ENCODE data around the gene TSPYL1. TPM values are rescaled to one million over a fixed set of nuclear protein-coding genes. Genes with fewer than 3 reads are reported as not detected.

Gene TSPYL1
- total RNA-seq, 4 donors from 2014 or later, result 48.0 to 95.2 (median 67.0) TPM

DNA sequence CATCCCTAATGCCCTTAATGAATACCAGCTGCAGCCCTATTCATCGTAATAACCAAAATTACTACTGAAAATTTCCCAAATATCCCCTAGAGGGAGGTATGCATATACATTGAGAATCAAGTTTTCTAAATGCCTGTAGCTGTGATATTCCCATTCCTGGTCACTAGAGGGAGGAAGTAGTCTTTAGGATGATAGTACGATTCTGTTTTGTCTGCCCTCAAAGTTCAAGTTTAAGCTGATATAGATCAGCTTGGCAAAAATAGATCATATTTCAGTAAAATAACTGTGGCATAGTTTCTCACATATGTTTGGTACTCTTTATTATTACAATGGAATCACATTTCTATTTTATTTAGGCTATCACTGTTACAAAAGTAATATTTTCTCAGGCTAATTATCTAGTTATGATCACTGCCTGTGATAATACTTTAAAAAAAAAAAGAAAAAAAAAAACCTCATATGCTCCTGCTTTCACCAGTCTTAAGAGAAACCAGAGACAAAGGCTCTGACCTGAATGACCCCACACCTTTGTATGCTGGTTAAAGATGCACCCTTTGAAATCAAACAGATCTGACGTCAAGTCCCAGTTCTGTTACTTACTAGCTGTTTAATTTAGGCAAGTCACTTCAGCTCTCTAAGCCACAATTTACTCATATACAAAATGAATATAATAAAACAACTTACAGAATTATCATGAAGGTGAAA, 11.0 kb downstream of the TSPYL1 start:
- no peak for DNase-seq (ENCODE audit: low spot score in 2 of 2)
- Histone ChIP-seq H3K27me3 (no peaks in the 10 kb centered on the region), H3K36me3 (peaks cover 14% of the 10 kb centered on the region), H3K4me3 (no peak overlapping the region), H3K9me3 (no peaks in the 10 kb centered on the region), H3K4me1 (peaks cover 7% of the 10 kb centered on the region), H3K27ac (no peak overlapping the region)
- TF ChIP-seq POLR2A (IDR thresholded peaks at IDR 0.05) (no peak), CTCF (IDR thresholded peaks at IDR 0.05) (peak; percentile 67 to 72)
- WGBS, result 34% methylated on average over 3 of the region's 3 CpGs

- Histone ChIP-seq H3K27me3 (no peaks in the 10 kb centered on the region), H3K36me3 (peaks cover 14% of the 10 kb centered on the region), H3K4me3 (no peak overlapping the region), H3K4me1 (peaks cover 7% of the 10 kb centered on the region), H3K9me3 (no peaks in the 10 kb centered on the region), H3K27ac (no peak overlapping the region)
- DNase-seq (ENCODE audit: low spot score in 2 of 2), result no peak
- TF ChIP-seq CTCF (IDR thresholded peaks at IDR 0.05) (no peak), POLR2A (IDR thresholded peaks at IDR 0.05) (no peak), EP300 (IDR thresholded peaks at IDR 0.05) (no peak), POLR2AphosphoS5 (IDR thresholded peaks at IDR 0.05) (no peak)
- WGBS, result 48% methylated on average over 3 of the region's 3 CpGs
These were observed 11.7 kb downstream of the TSPYL1 start for GRCh38 chr6:116267836-116268588.

GRCh38 chr6:116266803-116267202, 12.9 kb downstream of the TSPYL1 start:
- TF ChIP-seq POLR2AphosphoS5 (IDR thresholded peaks at IDR 0.05), result no peak
- no peak for TF ChIP-seq POLR2A (IDR thresholded peaks at IDR 0.05)
- no peak for TF ChIP-seq EP300 (IDR thresholded peaks at IDR 0.05)
- no peak for TF ChIP-seq CTCF (IDR thresholded peaks at IDR 0.05)
- H3K9me3 ChIP-seq, result no peaks in the 10 kb centered on the region
- no peak overlapping the region for H3K4me3 ChIP-seq
- peaks cover 7% of the 10 kb centered on the region for H3K36me3 ChIP-seq
- DNase-seq (ENCODE audit: low spot score in 2 of 2), result no peak
- no peaks in the 10 kb centered on the region for H3K27me3 ChIP-seq
- H3K27ac ChIP-seq, result no peak overlapping the region
- peaks cover 7% of the 10 kb centered on the region for H3K4me1 ChIP-seq

DNA sequence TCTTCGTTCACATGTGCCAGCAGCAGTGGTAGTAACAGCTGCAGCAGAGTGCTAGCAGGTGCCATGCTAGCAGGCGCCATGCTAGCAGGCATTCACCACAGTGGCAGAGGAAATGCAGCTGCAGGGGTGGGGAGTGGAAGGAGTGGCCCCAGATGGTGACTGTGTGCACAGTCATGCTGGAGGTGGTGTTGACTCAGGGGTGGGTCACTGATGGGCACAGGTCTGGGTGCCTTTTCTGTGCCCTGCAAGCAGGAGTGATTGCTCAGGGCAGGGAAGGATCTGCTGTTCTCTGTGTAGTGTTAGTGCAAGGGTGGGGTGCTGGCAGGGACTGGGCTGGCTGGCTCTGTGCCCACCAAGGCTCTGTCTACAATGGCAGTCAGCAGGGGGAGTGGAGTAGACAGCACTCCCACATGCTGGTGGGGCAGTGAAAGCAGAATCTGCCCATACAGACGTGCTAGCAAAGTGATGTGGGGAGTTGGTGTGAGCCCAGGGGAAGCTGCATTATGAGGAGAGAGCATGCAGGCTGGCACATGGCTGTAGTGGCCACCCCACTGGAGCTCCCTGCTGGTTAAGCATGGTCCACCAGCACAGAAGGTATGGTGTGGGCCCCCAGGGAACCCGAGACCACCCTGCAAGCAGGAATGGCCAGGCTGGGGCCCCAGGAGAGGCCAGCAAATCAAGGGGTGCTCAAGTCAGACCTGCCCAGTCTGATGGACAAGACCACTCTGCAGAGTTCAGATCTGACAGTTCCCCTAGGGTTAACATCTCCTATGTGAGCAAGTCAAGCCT, 14.5 kb downstream of the TSPYL1 start:
- Histone ChIP-seq H3K27ac (no peak overlapping the region), H3K9me3 (no peaks in the 10 kb centered on the region), H3K36me3 (no peaks in the 10 kb centered on the region), H3K4me3 (no peak overlapping the region), H3K27me3 (no peaks in the 10 kb centered on the region), H3K4me1 (no peaks in the 10 kb centered on the region)
- 100% methylated on average over 2 of the region's 4 CpGs for WGBS
- DNase-seq (ENCODE audit: low spot score in 2 of 2), result no peak
- no peak for TF ChIP-seq EP300 (IDR thresholded peaks at IDR 0.05)
- no peak for TF ChIP-seq CTCF (IDR thresholded peaks at IDR 0.05)
- TF ChIP-seq POLR2A (IDR thresholded peaks at IDR 0.05), result no peak
- TF ChIP-seq POLR2AphosphoS5 (IDR thresholded peaks at IDR 0.05), result no peak

DNA sequence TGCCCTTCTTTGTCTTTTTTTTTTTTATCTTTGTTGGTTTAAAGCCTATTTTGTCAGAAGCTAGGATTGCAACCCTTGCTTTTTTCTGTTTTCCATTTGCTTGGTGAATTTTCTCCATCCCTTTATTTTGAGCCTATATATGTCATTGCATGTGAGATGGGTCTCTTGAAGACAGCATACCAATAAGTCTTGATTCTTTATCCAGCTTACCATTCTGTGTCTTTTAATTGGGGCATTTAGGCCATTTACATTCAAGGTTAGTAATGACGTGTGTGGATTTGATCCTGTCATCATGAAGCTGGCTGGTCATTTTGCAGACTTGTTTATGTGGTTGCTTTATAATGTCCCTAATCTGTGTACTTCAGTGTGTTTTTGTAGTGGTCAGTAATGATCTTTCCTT, 16.4 kb downstream of the TSPYL1 start:
- Histone ChIP-seq H3K4me3 (no peak overlapping the region), H3K36me3 (peaks cover 7% of the 10 kb centered on the region), H3K27me3 (no peaks in the 10 kb centered on the region), H3K27ac (no peak overlapping the region), H3K9me3 (no peaks in the 10 kb centered on the region), H3K4me1 (no peaks in the 10 kb centered on the region)
- no peak for DNase-seq (ENCODE audit: low spot score in 2 of 2)
- WGBS, result 95% methylated on average over 1 of the region's 1 CpG
- TF ChIP-seq EP300 (IDR thresholded peaks at IDR 0.05) (no peak), CTCF (IDR thresholded peaks at IDR 0.05) (no peak), POLR2AphosphoS5 (IDR thresholded peaks at IDR 0.05) (no peak), POLR2A (IDR thresholded peaks at IDR 0.05) (no peak)

Measured in suprapubic skin (tissue), 4 donors.